Muscle of arm (tissue), 14 donors: Measurements from ENCODE around the gene CATSPER1. TPM values are rescaled to one million over a fixed set of nuclear protein-coding genes. Genes with fewer than 3 reads are reported as not detected.
A peak's percentile ranks its signal among the peaks of the same experiment; 100 is the strongest.

ENCODE experiments used
- DNase-seq: peaks from one replicate; pipeline ENCODE4 v3.0.0-alpha.2; 2013
- long read RNA-seq, 11 donors: transcript quantifications; one replicate each; lab custom pipeline, GENCODE V29; 2026
- polyA plus RNA-seq, 12 donors: library from polyadenylated mRNA; unstranded; fragments of 120-200 nt; gene quantifications; one replicate each; pipeline ENCODE4 v1.2.1, GENCODE V29; 2013; ENCODE audit not compliant: insufficient read length in 12 of 12

The CATSPER1 gene
- under 1 TPM in 5 of 12 donors, not detected in 7; 0.08 to 0.57 (median 0.11) TPM for polyA plus RNA-seq
- long read RNA-seq, donor 1: 0 reads
- long read RNA-seq, donor 2: 0 reads
- long read RNA-seq, donor 3: 0 reads
- long read RNA-seq, donor 4, partial matches to known transcripts: 22 of 22 reads
- long read RNA-seq, donor 4, other reads (novel, unspliced or antisense): 0 of 22 reads
- long read RNA-seq, donor 5: 0 reads
- long read RNA-seq, donor 6: 0 reads
- long read RNA-seq, donor 7: 0 reads
- long read RNA-seq, donor 8: 0 reads
- long read RNA-seq, donor 9: 0 reads
- long read RNA-seq, donor 10: 0 reads
- long read RNA-seq, donor 11: 0 reads

GRCh38 chr11:66026017-66026529, at the start of gene CATSPER1:
CATSPER1 (minus strand) TSS chr11:66026479; CDS start chr11:66026379, 100 bp downstream.
- DNase-seq: no peak

DNA sequence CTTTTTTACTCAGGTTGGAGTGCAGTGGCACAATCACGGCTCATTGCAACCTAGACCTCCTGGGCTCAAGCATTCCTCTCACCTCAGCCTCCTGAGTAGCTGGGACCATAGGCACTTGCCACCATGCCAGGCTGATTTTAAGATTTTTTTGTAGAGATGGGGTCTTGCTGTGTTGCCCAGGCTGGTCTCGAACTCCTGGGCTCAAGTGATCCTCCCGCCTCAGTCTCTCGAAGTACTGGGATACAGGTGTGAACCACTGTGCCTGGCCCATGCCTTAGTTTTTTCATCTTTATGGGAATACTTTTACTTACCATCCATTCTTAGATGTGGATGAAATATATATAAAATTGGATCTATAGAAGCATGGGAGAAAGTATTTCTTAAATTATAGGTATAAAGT, 49.0 kb upstream of the CATSPER1 start:
- no peak for DNase-seq

- DNase-seq: no peak
Observed at GRCh38 chr11:66073669-66074068, 47.4 kb upstream of the CATSPER1 start.

- no peak for DNase-seq
Observed at GRCh38 chr11:66072518-66072917, 46.2 kb upstream of the CATSPER1 start.

DNA sequence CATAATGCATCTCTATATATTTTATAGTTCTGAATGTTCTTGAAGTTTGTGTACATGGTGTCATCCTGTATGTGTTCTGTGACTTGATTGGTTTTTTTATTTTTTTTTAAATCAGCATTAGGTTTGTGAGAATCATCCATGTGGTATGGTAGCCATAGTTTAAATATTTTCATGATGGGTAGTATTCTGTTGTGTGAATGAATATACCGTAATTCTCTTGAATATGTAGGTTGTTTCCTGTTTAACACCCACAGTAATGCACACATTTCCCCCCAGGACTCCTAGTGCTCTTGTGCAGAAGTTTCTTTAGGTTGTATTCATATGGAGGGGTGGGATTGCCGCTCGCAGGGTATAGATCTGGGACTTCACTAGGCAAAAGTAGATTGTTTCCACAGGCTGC, 45.8 kb upstream of the CATSPER1 start:
- DNase-seq: no peak

- no peak for DNase-seq
Observed at GRCh38 chr11:66071381-66071801, 45.1 kb upstream of the CATSPER1 start.

DNA sequence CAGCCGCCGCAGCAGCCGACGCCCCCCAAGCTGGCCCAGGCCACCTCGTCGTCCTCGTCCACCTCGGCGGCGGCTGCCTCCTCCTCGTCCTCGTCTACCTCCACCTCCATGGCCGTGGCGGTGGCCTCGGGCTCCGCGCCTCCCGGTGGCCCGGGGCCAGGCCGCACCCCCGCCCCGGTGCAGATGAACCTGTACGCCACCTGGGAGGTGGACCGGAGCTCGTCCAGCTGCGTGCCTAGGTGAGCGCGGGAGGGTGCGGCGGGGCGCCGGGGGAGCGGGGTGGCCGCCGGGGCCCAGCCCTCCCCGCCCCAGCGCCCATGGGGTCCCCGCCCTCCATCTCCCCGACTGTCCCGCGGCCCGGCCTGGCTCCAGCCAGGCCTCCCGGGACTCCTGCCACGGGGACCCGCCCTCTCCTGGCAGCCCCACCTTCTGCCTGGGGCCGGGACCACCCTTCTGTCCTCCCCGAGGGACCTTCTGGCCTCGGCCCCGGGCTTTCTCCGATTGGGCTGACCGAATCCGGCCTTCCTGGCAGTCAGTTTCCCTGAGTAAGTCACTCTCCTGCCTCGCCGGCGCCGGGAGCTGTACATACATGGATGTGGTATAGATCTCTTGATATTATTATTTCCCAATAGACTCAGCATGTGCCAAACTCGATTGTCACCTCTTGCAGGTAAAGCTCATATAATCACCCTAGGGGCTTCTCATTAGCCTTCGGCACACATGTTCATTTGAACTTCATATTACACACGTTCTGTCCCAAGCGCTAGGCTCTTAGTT, 44.5 kb upstream of the CATSPER1 start:
- peak; percentile 54 for DNase-seq

DNA sequence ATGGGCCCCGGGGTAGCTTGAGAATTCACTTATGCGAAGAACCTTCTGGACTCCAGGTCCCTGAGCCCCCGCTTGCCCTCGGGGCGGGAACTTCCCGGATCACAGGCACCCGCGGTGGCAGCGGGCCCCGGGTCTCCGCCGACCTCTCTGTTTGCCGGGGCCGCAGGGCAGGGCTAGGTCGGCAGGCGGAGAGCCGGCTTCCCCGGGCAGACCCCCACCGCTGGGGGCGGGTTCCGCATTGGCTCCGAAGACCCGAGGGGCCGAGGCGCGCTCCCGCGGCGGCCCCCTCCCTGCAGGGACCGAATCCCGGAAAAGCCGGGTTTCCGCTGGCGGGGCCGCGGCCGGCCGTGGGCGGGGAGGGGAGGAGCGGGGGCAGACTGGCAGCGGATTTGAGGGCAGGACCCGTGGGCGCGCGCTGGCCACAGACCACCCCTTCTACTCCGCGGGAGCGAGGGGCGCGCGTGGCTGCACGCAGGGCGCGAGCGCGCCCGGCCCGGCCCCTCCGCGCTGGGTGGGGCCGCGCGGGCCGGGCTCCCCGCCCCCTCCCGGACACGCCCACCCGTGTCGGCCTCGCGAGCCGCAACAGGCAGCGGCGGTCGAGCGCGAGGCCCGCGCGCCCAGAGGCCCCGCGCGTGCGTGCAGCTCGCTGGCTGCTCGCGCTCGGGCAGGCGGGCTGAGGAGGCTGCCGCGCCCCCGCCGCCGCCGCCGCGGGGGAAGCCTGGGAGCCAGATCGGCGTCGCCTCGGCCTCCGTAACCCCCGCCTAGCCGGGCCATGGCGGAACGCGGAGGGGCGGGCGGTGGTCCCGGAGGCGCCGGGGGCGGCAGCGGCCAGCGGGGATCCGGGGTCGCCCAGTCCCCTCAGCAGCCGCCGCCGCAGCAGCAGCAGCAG, 43.7 kb upstream of the CATSPER1 start, which contains the start of gene PACS1:
Gene PACS1 (plus strand): TSS at position 558 of the 889 bp plus-strand sequence. CDS start 215 bp downstream, at position 773.
- DNase-seq: peak; percentile 68

DNA sequence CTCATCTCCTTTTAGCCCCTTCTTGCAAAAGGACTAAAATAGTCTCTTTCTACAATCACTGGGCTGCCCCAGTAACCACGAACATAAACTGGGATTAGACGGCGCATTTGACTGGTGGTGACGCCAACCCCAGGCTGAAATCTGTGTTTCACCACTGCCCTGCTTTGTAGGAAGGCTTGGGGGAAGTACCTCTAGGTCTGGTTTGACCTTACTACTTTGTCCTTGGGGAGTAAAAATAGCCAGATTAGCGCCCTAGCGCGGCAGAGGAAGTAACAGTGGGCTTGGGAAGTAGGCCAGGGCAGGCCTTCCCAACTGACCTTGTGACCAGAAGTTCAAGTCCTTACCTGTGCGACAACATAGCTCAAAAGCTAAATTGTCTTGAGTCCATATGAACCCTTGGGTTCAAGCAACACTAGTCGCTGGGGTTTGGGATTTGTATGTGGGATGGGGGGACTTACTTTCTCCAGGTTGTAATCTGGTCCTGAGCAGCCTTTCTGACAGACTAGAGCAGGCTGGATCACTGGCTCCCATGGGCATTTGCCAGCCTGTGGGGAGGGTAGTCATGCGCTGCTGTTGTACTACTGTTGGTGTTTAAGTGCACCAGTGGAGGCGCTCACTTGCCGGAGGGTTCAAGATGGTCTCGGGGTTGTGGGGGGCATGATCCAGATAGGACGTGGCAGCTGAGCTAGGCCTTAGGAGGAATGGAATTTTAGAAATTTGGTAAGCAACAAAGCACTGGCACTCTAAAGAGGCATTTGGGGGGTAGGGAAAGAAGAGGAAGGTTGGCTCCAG, 42.8 kb upstream of the CATSPER1 start:
- DNase-seq: no peak

- DNase-seq: peak; percentile 71
Observed at GRCh38 chr11:66068154-66068821, 42.0 kb upstream of the CATSPER1 start.

DNA sequence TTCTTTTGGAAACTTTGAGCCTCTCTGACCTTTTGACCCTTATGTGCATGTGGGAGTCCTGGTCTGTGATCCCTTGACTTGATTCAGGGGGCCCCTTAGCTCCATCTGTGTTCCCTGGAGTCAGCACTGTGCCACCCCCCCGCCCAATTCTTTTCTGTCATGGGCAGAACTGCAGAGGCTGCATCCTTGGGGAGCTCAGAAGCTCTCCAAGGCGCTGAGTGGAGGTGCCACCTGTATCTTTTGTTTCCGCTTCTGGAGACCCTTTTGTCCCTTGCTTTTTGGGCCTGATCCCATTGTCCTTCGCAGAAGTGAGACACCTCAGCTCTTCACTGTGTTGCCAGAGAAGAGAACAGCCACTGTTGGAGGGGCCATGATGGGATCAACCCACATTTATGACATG, 41.4 kb upstream of the CATSPER1 start:
- DNase-seq: no peak

DNA sequence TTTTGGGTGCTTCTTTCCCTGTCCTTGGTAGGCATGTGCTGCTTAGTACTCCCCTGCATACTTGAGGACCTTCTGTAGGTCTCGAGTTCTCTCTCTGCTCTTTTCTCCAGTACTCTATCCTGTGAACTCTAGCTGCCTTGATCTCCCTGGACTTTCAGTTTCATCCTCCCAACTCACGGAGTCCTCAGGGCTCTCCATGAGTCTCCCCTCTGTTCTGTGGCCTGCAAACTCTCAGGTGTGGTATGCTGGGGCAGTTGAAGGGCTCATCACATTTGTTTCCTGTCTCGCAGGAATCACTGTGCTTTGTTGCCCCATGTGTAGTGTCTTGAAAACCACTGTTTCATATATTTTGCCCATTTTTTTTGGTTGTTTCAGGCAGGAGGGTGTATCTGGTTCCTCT, 40.5 kb upstream of the CATSPER1 start:
- no peak for DNase-seq

- DNase-seq: no peak
Observed at GRCh38 chr11:66064571-66064970, 38.3 kb upstream of the CATSPER1 start.

DNA sequence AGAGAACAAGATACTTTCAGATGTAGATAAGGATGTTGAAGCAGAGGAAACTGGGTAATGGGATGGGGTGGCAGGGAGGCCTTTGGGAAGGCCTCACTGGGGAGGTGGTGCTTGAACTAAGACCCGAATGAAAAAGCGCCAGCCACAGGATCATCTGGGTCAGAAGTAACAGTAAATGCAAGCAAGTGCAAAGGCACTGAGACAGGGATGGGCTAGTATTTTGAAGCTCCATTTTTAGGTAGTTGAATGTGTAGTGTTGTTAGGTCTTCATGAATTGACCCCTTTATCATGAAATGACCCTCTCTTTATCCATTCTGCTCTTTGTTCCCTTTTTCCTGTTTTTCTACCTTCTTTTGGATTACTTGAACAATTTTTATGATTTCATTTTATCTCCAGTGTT, 37.6 kb upstream of the CATSPER1 start:
- no peak for DNase-seq

DNA sequence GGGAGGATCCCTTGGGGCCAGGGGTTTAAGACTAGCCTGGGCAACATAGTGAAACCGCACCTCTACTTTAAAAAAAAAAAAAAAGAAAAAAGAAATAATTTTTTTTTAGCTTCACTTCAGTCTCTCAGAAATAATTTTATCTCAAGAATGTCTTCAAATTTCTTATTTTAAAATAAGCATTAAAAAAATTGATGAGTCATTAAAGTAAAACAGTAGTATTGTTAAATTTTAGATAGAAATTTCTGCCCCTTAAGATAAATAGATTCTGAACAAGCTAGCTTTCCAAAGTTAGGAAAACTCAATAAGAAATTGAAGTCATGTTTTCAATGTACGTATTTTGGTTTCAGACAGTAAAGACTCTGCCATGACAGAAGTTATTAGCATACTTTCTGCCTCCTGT, 36.1 kb upstream of the CATSPER1 start:
- no peak for DNase-seq

DNA sequence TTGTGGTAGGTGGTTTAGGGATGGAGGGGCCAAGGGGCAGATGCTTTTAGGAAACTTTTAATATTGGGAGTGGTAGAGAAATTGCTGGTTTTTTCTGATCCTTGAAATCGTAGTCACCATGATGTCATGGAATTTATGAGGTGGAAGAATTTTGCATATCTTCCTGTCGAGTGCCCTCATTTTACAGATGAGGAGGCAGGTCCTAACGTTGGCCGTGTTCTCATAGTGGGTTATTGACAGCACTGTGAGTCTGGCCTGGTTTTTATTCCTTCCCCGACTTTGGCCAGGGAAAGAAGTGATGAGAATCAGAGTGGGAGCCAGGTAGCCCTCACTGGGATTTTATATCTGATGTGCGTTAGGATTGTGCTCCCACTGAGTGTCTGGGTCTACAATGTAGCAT, 35.0 kb upstream of the CATSPER1 start:
- DNase-seq: no peak

DNA sequence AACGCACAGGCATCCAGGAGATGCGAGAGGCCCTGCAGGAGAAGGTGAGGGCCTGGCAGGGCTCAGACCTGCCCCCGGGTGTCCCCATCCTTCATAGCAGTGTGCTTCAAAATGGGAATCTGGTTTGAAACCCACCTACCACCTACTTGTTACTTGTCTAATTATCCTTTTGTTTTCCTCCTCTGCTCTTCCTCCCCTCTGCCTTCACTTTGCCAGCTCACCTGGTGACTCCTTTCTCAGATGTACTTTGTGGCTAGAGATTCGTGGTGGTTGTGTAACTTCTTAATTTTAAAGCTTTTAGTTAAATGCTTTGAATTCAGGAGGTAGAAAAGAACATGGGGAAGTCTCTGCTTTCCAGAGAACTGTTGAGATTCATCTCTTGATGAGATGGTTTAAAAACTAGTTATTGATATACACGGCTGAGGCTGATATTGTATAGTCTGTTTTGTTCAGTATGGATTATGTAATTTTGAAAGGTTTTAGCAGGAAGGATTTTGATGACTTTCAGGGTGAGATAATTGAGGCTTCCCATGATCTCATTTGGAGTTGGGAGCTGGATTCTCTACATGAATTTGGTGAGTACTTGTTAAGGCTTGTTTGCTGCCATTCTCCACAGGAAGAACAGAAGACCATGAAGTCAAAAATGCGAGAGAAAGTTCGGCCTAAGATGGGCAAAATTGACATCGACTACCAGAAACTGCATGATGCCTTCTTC, 33.8 kb upstream of the CATSPER1 start:
- DNase-seq: no peak

DNA sequence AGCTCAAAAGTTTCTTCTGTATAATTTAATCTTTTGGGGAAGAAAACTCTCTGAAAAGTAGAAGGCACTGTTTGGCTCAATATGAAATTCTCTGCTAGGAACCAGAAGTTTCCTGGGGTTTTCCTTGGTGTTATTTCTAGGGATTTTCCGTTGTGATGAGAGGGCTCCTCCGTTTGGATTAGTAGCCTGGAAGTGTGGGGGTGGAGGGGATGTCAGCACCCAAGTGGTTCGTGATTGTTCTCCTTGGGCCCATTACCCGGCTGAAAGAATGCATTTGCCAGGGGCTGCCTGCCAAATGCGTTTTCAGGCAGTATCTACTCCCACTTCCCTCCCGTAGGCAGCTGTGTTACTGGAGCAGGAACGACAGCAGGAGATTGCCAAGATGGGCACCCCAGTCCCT, 30.2 kb upstream of the CATSPER1 start:
- DNase-seq: no peak

DNA sequence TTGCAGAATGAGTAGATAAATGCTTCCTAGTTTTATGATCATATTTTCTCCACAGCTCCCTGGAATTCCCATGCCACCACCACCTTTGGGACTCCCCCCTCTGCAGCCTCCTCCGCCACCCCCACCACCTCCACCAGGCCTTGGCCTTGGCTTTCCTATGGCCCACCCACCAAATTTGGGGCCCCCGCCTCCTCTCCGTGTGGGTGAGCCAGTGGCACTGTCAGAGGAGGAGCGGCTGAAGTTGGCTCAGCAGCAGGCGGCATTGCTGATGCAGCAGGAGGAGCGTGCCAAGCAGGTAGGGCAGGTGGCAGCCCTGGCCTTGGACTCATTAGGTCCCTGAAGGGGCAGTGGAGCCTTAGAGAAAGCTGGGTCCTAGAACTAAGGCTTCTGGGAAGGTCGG, 28.7 kb upstream of the CATSPER1 start:
- DNase-seq: no peak

DNA sequence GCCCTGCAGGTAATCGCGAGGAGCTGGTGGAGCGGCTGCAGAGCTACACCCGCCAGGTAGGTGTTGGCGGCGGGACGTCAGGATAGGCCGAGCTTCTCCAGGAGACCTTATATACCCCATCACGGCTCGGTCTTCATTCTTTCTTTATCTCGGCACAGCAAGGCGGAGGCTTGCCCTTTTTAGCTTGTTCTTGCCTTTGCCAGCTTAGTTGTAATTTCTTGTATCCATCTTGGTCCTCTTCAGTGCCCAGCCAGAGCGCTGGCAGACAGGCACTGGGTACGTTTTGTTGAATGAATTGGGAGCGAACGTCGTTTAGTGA, 26.3 kb upstream of the CATSPER1 start:
- no peak for DNase-seq
